Lung (tissue), 12 donors: ENCODE data around the gene USP37. TPM values are rescaled to one million over a fixed set of nuclear protein-coding genes. Genes with fewer than 3 reads are reported as not detected.

Source experiments
- ATAC-seq: fragments of 200-7000 bp; cut with Tn5 transposase; one replicate; pipeline ENCODE4 v1.9.1; 2020; ENCODE audit warnings: moderate number of reproducible peaks; ENCODE audit not compliant: insufficient read depth, low FRiP score
- DNase-seq, 3 donors: peaks; one replicate each; pipeline ENCODE4 v3.0.0-alpha.2; 2013 to 2017
- H3K27ac ChIP-seq, 2 donors: one replicate each; pipeline ENCODE4 v1.5.1; 2013; ENCODE audit warnings: mild to moderate bottlenecking in 2 of 2, moderate library complexity in 2 of 2, control low read depth in 1 of 2, inconsistent platforms in 1 of 2, low read depth in 1 of 2, low read length in 1 of 2
- H3K27me3 ChIP-seq, 3 donors: one replicate each; pipeline ENCODE4 v1.5.1; 2013; ENCODE audit warnings: low read length in 2 of 3; ENCODE audit not compliant: control insufficient read depth in 3 of 3, insufficient read depth in 3 of 3
- H3K36me3 ChIP-seq, 4 donors: one replicate each; pipeline ENCODE4 v1.5.1; 2013; ENCODE audit warnings: low read length in 4 of 4, mild to moderate bottlenecking in 1 of 4, moderate library complexity in 1 of 4; ENCODE audit not compliant: control insufficient read depth in 4 of 4, insufficient read depth in 4 of 4
- H3K4me1 ChIP-seq, 5 donors: one replicate each; pipeline ENCODE4 v1.5.1; 2013; ENCODE audit warnings: low read length in 5 of 5, mild to moderate bottlenecking in 2 of 5, moderate library complexity in 1 of 5; ENCODE audit not compliant: control insufficient read depth in 5 of 5, insufficient read depth in 5 of 5
- H3K4me3 ChIP-seq: one replicate; pipeline ENCODE4 v1.5.1; 2013; ENCODE audit warnings: mild to moderate bottlenecking, control low read depth, moderate library complexity
- H3K9ac ChIP-seq, 2 donors: one replicate each; pipeline ENCODE4 v1.5.1; 2013; ENCODE audit warnings: low read length in 2 of 2, control low read depth in 1 of 2; ENCODE audit not compliant: insufficient read depth in 1 of 2
- H3K9me3 ChIP-seq, 4 donors: one replicate each; pipeline ENCODE4 v1.5.1; 2013; ENCODE audit warnings: low read length in 3 of 4, mild to moderate bottlenecking in 1 of 4, moderate library complexity in 1 of 4; ENCODE audit not compliant: control insufficient read depth in 4 of 4, insufficient read depth in 3 of 4
- WGBS, 2 donors: extraction: QIAGEN DNeasy Blood & Tissue Kit; methylation state at CpG; one replicate each; pipeline ENCODE4 v1.1.7; 2013; 5-methylcytosine and 5-hydroxymethylcytosine counted together
- polyA plus RNA-seq, 2 donors: library from polyadenylated mRNA; stranded (reverse); fragments of 200-250 nt; gene quantifications; one replicate each; pipeline ENCODE4 v1.2.1, GENCODE V29; 2013
- total RNA-seq, 2 donors: library from RNA; depleted of rRNA in 1 of 2; stranded (reverse); fragments of >200 nt in 1 of 2; gene quantifications; one replicate each; pipeline ENCODE4 v1.2.1, GENCODE V29; 2014 to 2021
- TF ChIP-seq, protein P1 (sequence below): IDR thresholded peaks from 2 replicates; pipeline ENCODE4 v1.5.1; 2012; ENCODE audit warnings: mild to moderate bottlenecking; ENCODE audit errors: control extremely low read depth, extremely low read depth
- donor health status: control.
- donor health status: control.
- donor health status: Bipolar disorder and iron deficiency.
- donor health status: healthy.
- donor health status: DM: yes; HTN: yes; CAD: no.

USP37 gene
- total and polyA plus RNA-seq, 4 donors: 2.6 to 23.5 (median 8.1) TPM

DNA sequence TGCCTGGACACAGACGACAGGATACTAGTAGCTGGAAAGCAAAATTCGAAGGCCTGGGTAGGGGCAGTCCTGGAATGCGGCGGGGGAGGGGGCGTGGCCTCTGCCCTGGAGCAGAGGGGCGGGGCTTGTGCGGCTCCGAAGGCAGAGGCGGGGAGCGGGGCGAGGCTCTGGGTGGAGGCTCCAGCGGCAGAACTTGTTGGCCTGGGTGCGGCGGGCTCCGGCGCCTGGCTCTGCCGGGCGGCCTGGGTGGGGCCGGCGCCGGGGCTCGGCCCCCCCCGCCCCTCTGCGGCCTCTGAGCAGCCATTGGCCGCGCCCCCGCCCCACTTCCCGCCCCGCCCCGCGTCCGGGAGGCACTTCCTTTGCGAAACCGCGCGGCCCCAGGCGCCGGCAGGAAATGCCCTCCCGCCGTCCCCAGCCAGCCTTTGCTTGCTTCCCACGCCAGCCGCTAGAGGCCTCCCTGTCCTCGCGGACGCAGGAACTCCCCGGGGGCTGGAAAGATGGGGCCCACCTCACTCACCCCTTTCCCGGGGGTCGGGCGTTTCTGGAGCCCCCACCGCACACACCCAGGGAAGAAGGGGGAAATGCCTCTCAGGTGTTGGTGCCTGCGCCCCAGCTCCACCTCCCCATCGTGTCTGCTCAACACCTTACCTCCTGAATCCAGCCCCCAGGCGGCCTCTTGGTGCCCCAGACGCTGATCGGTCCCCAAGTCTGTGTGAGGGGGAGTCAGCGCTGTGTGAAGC is 161.8 kb downstream of the USP37 start:
- Histone ChIP-seq H3K27me3 (no peaks in the 10 kb centered on the region), H3K4me3 (no peak overlapping the region), H3K9me3 (no peaks in the 10 kb centered on the region), H3K36me3 (peaks cover 9 to 32% (median 13%) of the 10 kb centered on the region in 4 donors), H3K4me1 (peaks cover 0 to 41% (median 23%) of the 10 kb centered on the region in 5 donors), H3K27ac (peak overlapping the region; percentile 76 to 92), H3K9ac (peak overlapping the region in 1 of 2 donors; percentile 61)
- TF ChIP-seq, protein P1, sequence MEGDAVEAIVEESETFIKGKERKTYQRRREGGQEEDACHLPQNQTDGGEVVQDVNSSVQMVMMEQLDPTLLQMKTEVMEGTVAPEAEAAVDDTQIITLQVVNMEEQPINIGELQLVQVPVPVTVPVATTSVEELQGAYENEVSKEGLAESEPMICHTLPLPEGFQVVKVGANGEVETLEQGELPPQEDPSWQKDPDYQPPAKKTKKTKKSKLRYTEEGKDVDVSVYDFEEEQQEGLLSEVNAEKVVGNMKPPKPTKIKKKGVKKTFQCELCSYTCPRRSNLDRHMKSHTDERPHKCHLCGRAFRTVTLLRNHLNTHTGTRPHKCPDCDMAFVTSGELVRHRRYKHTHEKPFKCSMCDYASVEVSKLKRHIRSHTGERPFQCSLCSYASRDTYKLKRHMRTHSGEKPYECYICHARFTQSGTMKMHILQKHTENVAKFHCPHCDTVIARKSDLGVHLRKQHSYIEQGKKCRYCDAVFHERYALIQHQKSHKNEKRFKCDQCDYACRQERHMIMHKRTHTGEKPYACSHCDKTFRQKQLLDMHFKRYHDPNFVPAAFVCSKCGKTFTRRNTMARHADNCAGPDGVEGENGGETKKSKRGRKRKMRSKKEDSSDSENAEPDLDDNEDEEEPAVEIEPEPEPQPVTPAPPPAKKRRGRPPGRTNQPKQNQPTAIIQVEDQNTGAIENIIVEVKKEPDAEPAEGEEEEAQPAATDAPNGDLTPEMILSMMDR: peak; percentile 63
- DNase-seq: peak; percentile 98 to 99 (median 98)
- WGBS, 2 donors: 0 to 1% methylated on average over 29 to 56 of the region's 56 CpGs
- ATAC-seq: peak; percentile 92

DNA sequence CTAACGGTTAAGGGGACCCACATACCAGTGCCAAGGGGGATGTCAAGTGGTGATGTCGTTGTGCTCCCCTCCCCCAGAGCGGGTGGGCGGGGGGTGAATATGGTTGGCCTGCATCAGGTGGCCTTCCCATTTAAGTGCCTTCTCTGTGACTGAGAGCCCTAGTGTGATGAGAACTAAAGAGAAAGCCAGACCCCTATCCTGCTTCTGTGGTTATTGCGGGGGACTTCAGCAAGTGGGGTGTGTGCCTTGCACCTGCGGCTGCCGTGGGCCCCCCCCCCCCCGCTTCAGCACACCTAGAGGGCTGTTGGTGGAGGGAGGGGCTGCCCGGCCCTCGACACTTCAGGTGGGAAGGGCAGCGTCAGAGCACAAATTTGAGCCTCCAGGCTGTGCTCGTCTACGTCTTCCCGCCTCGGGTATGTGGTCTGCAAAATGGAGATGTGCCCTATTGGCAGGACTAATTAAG is 162.4 kb downstream of the USP37 start:
- Histone ChIP-seq H3K4me1 (peaks cover 0 to 46% (median 28%) of the 10 kb centered on the region in 5 donors), H3K4me3 (no peak overlapping the region), H3K9ac (peak overlapping the region in 1 of 2 donors; percentile 55), H3K36me3 (peaks cover 9 to 33% (median 14%) of the 10 kb centered on the region in 4 donors), H3K9me3 (no peaks in the 10 kb centered on the region), H3K27me3 (no peaks in the 10 kb centered on the region), H3K27ac (peak overlapping the region; percentile 74 to 91)
- DNase-seq (peak; percentile 51 to 60 (median 54)), ATAC-seq (no peak)
- 3 to 4% methylated on average over 15 of the region's 15 CpGs for WGBS, 2 donors
- TF ChIP-seq, protein P1: no peak

DNA sequence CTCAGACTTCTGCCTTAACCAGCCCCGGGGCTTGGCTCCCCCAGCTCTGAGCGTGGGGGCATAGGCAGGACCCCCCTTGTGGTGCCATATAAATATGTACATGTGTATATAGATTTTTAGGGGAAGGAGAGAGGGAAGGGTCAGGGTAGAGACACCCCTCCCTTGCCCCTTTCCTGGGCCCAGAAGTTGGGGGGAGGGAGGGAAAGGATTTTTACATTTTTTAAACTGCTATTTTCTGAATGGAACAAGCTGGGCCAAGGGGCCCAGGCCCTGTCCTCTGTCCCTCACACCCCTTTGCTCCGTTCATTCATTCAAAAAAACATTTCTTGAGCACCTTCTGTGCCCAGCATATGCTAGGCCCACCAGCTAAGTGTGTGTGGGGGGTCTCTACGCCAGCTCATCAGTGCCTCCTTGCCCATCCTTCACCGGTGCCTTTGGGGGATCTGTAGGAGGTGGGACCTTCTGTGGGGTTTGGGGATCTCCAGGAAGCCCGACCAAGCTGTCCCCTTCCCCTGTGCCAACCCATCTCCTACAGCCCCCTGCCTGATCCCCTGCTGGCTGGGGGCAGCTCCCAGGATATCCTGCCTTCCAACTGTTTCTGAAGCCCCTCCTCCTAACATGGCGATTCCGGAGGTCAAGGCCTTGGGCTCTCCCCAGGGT is 162.9 kb downstream of the USP37 start:
- no peaks in the 10 kb centered on the region for H3K9me3 ChIP-seq
- DNase-seq: no peak
- peaks cover 9 to 33% (median 14%) of the 10 kb centered on the region in 4 donors for H3K36me3 ChIP-seq
- WGBS, 2 donors: 47 to 51% methylated on average over 8 of the region's 8 CpGs
- TF ChIP-seq, protein P1: no peak
- no peak overlapping the region for H3K4me3 ChIP-seq
- H3K27ac ChIP-seq: peak overlapping the region; percentile 74 to 91
- no peak for ATAC-seq
- no peaks in the 10 kb centered on the region for H3K27me3 ChIP-seq
- peaks cover 0 to 46% (median 28%) of the 10 kb centered on the region in 5 donors for H3K4me1 ChIP-seq
- H3K9ac ChIP-seq: peak overlapping the region in 1 of 2 donors; percentile 55
